KMS-11 (cell line): ENCODE results near the gene CEBPE.

Experiments
- H2AFZ ChIP-seq: fragments of 200-600 bp; sonication (generic); 2 replicates; pipeline ENCODE4 v1.6.1; 2016; ENCODE audit warnings: antibody characterized with exemption, mixed run types, low read depth
- H3K27ac ChIP-seq: fragments of 200-600 bp; sonication (generic); 2 replicates; pipeline ENCODE4 v1.6.1; 2016; ENCODE audit warnings: mild to moderate bottlenecking, mixed run types
- H3K27me3 ChIP-seq: fragments of 200-600 bp; sonication (generic); 2 replicates; pipeline ENCODE4 v1.6.1; 2017; ENCODE audit warnings: mild to moderate bottlenecking, low read depth, mixed run types, moderate library complexity; ENCODE audit not compliant: insufficient read depth
- H3K36me3 ChIP-seq: fragments of 200-600 bp; sonication (generic); 2 replicates; pipeline ENCODE4 v1.6.1; 2017; ENCODE audit warnings: mild to moderate bottlenecking, mixed run types; ENCODE audit not compliant: insufficient read depth
- H3K4me1 ChIP-seq: fragments of 200-600 bp; sonication (generic); 2 replicates; pipeline ENCODE4 v1.6.1; 2016; ENCODE audit warnings: mild to moderate bottlenecking, low read depth, mixed run types; ENCODE audit not compliant: poor library complexity, severe bottlenecking
- H3K4me2 ChIP-seq: fragments of 200-600 bp; sonication (generic); 2 replicates; pipeline ENCODE4 v1.7.0; 2016; ENCODE audit warnings: mild to moderate bottlenecking, mixed run types
- H3K4me3 ChIP-seq: fragments of 200-600 bp; sonication (generic); IDR thresholded peaks from 2 replicates; pipeline ENCODE4 v1.6.1; 2017; ENCODE audit warnings: low read depth, low read length, mixed read lengths; ENCODE audit not compliant: insufficient read depth
- H3K79me2 ChIP-seq: fragments of 200-600 bp; sonication (generic); 2 replicates; pipeline ENCODE4 v1.6.1; 2016; ENCODE audit warnings: low read depth, mixed run types; ENCODE audit not compliant: insufficient read depth
- H3K9ac ChIP-seq: fragments of 200-600 bp; sonication (generic); 2 replicates; pipeline ENCODE4 v1.6.1; 2016; ENCODE audit warnings: mild to moderate bottlenecking, mixed run types
- H4K20me1 ChIP-seq: fragments of 200-600 bp; sonication (generic); 2 replicates; pipeline ENCODE4 v1.6.1; 2016; ENCODE audit warnings: mild to moderate bottlenecking, mixed run types; ENCODE audit not compliant: insufficient read depth
- CTCF ChIP-seq: fragments of 200-600 bp; sonication (generic); conservative IDR thresholded peaks from 2 replicates; pipeline ENCODE4 v1.6.1; 2017; ENCODE audit warnings: low read depth, mild to moderate bottlenecking, antibody characterized with exemption, low read length, moderate library complexity, mixed read lengths

CEBPE gene

GRCh38 chr14:23121361-23121771, 2.3 kb upstream of the CEBPE start:
- Histone ChIP-seq H3K9ac (no peak overlapping the region; the same call in 1 of the 2 replicates), H4K20me1 (no peaks in the 10 kb centered on the region), H3K4me2 (peak overlapping the region; percentile 71), H2AFZ (peak overlapping the region; percentile 75), H3K4me3 (no peak overlapping the region), H3K79me2 (no peaks in the 10 kb centered on the region), H3K27me3 (no peaks in the 10 kb centered on the region), H3K4me1 (peaks cover 14% of the 10 kb centered on the region), H3K27ac (peak overlapping the region; percentile 28; the same call in 1 of the 2 replicates), H3K36me3 (no peaks in the 10 kb centered on the region)
- TF ChIP-seq CTCF = no peak

DNA sequence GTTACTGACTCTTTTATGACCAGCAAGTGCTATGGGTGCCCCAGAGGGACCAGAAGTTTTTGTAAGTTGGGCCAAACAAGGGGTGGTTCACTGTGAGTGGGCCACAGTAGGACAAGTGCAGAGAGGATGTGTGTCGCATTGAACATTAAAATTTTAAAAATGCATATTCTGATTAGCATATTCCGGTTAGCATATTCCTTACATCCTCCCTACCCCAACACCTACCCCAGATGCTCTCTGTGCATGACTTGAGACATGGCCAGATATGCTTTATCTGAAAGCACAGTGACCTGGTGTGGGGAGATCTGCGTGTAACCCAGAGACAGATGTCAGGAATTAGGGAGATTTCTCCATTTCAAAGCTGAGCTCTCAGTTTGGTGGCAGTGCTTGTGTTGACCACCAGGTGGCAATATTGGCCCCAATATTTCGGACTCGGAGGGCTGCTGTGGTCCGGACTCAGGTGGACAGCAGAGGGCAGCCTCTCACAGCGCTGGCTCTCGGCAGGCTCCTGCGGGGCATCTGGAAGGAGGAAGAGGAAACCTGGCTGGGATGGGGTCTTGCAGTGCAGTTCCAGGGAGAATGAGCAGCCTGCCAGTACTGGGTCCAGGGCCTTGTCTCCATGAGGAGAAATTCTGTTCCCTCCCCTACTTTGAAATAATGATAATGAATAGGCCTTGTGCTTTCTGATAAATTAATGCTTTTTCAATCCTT, 1.6 kb upstream of the CEBPE start:
- H3K79me2 ChIP-seq = no peaks in the 10 kb centered on the region
- peak; percentile 95 for TF ChIP-seq CTCF
- H3K27ac ChIP-seq = 0 out of 2 replicates have a peak overlapping the region, but pooled peaks have one; percentile 28
- no peaks in the 10 kb centered on the region for H3K36me3 ChIP-seq
- H3K9ac ChIP-seq = no peak overlapping the region; the same call in 1 of the 2 replicates
- no peaks in the 10 kb centered on the region for H3K27me3 ChIP-seq
- H3K4me3 ChIP-seq = no peak overlapping the region
- peak overlapping the region; percentile 75 for H2AFZ ChIP-seq
- H4K20me1 ChIP-seq = no peaks in the 10 kb centered on the region
- H3K4me2 ChIP-seq = peak overlapping the region; percentile 71
- H3K4me1 ChIP-seq = peaks cover 14% of the 10 kb centered on the region

GRCh38 chr14:23119363-23120327, 590 bp upstream of the CEBPE start:
- Histone ChIP-seq H3K36me3 (no peaks in the 10 kb centered on the region), H3K27ac (no peak overlapping the region), H3K9ac (no peak overlapping the region), H3K4me1 (peaks cover 14% of the 10 kb centered on the region), H3K4me3 (no peak overlapping the region), H3K4me2 (no peak overlapping the region), H2AFZ (no peak overlapping the region), H3K79me2 (no peaks in the 10 kb centered on the region), H3K27me3 (no peaks in the 10 kb centered on the region), H4K20me1 (no peaks in the 10 kb centered on the region)
- TF ChIP-seq CTCF = no peak

- Histone ChIP-seq H3K4me1 (peaks cover 14% of the 10 kb centered on the region), H4K20me1 (no peaks in the 10 kb centered on the region), H3K4me2 (no peak overlapping the region), H3K27me3 (no peaks in the 10 kb centered on the region), H2AFZ (no peak overlapping the region), H3K79me2 (no peaks in the 10 kb centered on the region), H3K27ac (no peak overlapping the region), H3K36me3 (no peaks in the 10 kb centered on the region), H3K9ac (no peak overlapping the region), H3K4me3 (no peak overlapping the region)
- TF ChIP-seq CTCF = no peak
These were observed 1.6 kb downstream of the CEBPE start for GRCh38 chr14:23117371-23118020.
